ENCODE measurements around the gene ZNF850.

Gene ZNF850

GRCh38 chr19:36688058-36688457 lies 84.5 kb downstream of the ZNF850 start:
- no peak for DNase-seq (ENCODE audit: low read depth in 3 of 3)

DNA sequence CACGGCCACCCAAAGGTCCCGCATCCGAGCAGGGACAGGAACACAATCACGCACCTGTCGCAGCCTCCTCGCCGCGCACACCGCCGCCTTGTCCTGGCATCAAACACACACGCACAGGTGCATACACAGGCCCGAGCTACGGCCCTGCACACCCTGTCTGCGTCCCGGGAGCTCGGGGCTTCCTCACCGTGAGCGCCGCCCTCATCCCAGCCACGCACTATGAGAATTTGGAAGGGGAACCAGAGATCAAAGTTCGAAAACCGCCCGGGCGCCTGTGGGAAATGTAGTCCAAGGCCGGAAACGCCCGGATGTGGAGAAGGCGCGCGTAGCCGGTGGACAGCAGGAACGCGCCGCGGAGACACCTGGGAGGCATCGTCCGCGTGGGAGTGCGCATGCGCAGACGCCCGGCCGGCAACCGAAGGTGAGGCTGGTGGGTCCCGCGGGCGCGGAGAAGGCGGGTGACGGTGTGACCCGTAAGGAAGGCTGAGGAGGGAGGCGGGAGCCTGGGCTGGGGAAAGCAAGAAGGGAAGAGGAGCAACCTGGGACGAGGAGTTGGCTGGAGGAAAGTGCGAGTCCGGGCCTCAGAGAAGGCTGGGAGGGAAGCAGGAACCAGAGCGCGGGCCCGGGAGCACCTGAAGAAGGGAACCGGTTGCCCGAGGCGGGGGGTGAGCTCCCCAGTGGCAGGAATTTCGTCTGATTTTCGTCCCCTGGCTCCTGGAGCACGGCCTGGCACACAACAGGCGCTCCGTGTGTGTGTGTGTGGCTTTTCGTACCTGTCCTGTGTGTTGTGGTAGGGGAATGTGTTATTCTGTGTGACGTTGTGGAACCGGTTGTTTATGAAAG lies 85.2 kb downstream of the ZNF850 start, which contains the start of gene ZNF567:
TSS of gene ZNF567 (plus strand) at position 399 of the 843 bp plus-strand sequence. CDS start 7,256 bp downstream, outside the sequence.
- peak; percentile 97 to 98 (median 97) for DNase-seq (ENCODE audit: low read depth in 3 of 3)

DNA sequence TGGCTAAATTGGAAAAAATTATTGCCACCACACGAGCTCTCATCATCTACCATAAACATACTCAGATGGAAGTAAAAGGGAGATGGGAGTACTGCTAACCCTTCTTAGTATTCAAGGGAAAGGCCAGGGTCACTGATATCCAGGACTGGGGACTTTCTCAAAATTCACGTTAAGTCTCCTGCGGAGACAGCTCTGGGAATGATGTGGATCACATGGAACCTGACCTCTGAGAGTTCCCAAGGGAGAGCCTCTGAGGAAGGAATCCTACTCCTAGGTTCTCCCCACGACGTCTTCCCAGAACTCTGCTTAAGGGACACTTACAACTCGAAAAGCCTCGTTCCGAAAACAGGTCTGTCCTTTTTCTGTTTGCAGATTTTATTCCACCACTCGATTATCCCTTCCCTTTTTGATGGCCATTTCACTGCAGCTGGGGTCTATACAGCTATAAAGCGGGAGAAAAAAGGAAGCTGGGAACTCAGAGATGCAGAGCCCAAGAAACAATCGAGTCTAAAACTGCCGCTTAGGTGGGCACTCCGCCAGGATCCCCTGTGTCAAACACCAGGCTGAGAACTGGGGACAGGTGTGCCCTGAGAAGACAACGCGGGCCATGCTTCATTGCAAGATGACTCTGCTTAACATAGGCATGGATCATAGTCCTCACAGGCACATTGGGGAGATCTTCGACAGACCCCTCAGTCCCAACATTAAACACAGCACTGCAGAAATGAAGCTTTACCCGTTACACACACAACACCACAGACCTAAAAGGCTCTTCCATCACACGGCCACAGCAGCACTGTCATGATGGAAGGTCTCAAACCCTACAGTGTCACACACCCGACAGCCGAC lies 86.0 kb downstream of the ZNF850 start:
- no peak for DNase-seq (ENCODE audit: low read depth in 3 of 3)

GRCh38 chr19:36685835-36686234 lies 86.8 kb downstream of the ZNF850 start:
- DNase-seq (ENCODE audit: low read depth in 3 of 3): no peak

GRCh38 chr19:36679455-36679854 lies 93.2 kb downstream of the ZNF850 start:
- no peak for DNase-seq (ENCODE audit: low read depth in 3 of 3)

DNA sequence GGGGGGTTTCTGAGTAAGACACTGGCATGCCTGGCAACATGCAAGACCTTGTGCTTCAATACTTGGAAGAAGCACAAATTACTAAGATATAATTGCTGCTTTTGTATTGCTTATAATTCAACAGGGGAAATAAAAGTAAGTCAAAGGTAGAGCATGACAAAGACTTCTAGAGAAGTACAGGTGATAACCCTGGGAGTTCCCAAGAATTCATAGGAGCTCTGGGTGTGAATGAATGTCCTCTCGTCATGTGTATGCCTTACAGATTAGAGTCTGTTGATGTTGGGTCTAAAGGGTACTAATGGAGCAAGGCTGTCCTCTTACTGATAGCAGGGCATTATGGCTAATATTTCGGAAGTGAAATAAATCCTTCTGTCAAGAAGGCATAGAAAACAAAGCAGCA lies 98.4 kb downstream of the ZNF850 start:
- DNase-seq (ENCODE audit: low read depth in 3 of 3): no peak

DNA sequence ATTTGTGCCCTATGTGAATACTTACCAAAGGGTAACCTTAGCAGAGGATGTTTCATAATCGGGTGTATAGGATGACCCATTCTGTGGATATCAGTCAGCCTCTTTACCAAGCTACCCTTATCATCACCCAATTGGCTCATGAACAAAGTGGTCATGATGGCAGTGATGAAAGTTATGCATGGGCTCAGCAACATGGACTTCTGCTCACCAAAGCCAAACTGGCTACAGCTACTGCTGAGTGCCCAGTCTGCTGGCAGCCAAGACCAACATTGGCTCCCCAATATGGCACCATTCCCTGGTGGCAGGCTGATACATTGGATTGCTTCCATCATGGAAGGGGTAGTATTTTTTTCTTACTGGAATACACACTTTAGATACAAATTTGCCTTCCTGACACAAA lies 100.2 kb downstream of the ZNF850 start:
- DNase-seq (ENCODE audit: low read depth in 3 of 3): no peak

GRCh38 chr19:36668646-36669045 lies 104.0 kb downstream of the ZNF850 start:
- no peak for DNase-seq (ENCODE audit: low read depth in 3 of 3)

DNA sequence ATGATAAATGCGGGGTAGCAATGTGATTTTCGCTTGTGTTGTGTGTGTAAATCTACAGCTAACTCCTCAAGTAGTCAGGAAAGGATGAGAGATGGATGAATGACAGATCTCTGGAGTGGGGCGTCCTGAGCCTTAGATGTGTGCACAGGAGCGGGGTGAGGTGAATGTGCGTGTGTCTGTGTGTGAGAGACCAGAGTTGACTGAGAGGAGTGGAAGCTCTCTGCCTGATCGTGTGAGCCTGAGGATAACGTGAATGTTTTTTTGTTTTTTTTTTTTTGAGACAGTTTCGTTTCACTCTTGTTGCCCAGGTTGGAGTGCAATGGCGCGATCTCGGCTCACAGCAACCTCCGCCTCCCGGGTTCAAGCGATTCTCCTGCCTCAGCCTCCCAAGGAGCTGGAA lies 106.8 kb downstream of the ZNF850 start:
- DNase-seq (ENCODE audit: low read depth in 3 of 3): no peak
